ENCODE data around the gene POLE2. TPM values are rescaled to one million over a fixed set of nuclear protein-coding genes. Genes with fewer than 3 reads are reported as not detected.

Gene POLE2
- total RNA-seq, 1 experiment from 2014 or later: 3.8 TPM

DNA sequence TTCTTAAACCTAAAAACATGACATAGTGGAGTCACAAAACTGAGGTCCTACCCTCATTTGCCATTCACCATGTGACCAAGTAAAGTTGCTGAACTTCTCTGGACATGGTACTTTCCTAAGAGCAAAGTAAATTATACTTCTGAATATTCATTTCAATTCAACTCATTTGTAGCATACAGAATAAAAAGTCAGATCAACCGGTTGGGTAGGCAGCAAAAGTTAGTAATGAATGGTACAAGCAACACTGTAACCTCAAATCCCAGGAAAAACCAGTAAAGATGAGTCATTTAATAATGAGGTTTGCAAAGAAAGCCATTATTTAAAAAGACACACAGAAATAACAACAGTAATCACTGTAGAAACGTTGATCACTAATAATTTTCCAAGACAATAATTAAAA is 8.7 kb downstream of the POLE2 start:
- ChIA-PET POLR2A (interaction anchor here (0.9 kb wide), 1 partner anchor 9 kb away, joined by 3 read pairs; the partner anchor contains the start of gene POLE2), CTCF (no interaction called here)
- no TSS peak for BruUV-seq (replicated peaks)
- intact Hi-C loops (cut with micrococcal nuclease): no loop called here
- H3K4me3 Mint-ChIP-seq (ENCODE audit: unreplicated experiment): no peak overlapping the region
- no peaks in the 10 kb centered on the region for H3K4me1 Mint-ChIP-seq (ENCODE audit: insufficient read depth, unreplicated experiment)
- no peaks in the 10 kb centered on the region for H3K27me3 Mint-ChIP-seq (ENCODE audit: insufficient read depth, unreplicated experiment)
- H3K36me3 Mint-ChIP-seq (ENCODE audit: insufficient read depth, unreplicated experiment): no peaks in the 10 kb centered on the region
- TF ChIP-seq, protein P1, sequence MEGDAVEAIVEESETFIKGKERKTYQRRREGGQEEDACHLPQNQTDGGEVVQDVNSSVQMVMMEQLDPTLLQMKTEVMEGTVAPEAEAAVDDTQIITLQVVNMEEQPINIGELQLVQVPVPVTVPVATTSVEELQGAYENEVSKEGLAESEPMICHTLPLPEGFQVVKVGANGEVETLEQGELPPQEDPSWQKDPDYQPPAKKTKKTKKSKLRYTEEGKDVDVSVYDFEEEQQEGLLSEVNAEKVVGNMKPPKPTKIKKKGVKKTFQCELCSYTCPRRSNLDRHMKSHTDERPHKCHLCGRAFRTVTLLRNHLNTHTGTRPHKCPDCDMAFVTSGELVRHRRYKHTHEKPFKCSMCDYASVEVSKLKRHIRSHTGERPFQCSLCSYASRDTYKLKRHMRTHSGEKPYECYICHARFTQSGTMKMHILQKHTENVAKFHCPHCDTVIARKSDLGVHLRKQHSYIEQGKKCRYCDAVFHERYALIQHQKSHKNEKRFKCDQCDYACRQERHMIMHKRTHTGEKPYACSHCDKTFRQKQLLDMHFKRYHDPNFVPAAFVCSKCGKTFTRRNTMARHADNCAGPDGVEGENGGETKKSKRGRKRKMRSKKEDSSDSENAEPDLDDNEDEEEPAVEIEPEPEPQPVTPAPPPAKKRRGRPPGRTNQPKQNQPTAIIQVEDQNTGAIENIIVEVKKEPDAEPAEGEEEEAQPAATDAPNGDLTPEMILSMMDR (IDR thresholded peaks at IDR 0.05; ENCODE audit: unreplicated experiment): no peak
- DNase-seq (ENCODE audit: unreplicated experiment): no peak
- no peaks in the 10 kb centered on the region for H3K9me3 Mint-ChIP-seq (ENCODE audit: unreplicated experiment)
- H3K27ac Mint-ChIP-seq (ENCODE audit: low read depth, unreplicated experiment): no peak overlapping the region

DNA sequence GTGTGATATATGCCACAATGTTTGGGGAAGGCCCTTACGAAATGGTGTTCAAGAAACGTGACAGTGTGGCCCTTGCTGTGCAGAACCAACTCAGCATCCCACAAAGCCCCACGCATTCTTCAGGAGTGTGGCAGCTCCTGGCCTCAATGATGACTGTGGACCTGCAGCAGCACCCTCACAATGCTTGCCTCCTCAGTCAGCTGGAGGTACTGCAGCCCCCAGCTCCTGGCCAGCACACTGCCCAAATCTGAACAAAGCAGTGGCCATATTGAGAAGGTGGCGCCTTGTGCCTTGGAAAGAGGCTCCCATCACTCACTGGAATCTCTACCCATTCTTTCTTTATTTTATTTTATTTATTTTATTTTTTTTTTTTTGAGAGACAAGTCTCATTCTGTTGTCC is 10.4 kb downstream of the POLE2 start:
- POLR2A ChIA-PET: no interaction called here
- intact Hi-C loops (cut with micrococcal nuclease): no loop called here
- TF ChIP-seq, protein P1 (IDR thresholded peaks at IDR 0.05; ENCODE audit: unreplicated experiment): no peak
- Mint-ChIP-seq H3K4me3 (ENCODE audit: unreplicated experiment) (no peak overlapping the region), H3K27ac (ENCODE audit: low read depth, unreplicated experiment) (no peak overlapping the region), H3K36me3 (ENCODE audit: insufficient read depth, unreplicated experiment) (peaks cover 1% of the 10 kb centered on the region), H3K9me3 (ENCODE audit: unreplicated experiment) (no peaks in the 10 kb centered on the region), H3K4me1 (ENCODE audit: insufficient read depth, unreplicated experiment) (no peaks in the 10 kb centered on the region), H3K27me3 (ENCODE audit: insufficient read depth, unreplicated experiment) (no peaks in the 10 kb centered on the region)
- no peak for DNase-seq (ENCODE audit: unreplicated experiment)
- CTCF ChIA-PET: interaction anchor here (0.9 to 1.5 kb wide), 4 partner anchors 11 to 43 kb away, joined by 3 to 4 read pairs (median 3); partner anchors contain the start of gene DNAAF2
- BruUV-seq (replicated peaks): no TSS peak

DNA sequence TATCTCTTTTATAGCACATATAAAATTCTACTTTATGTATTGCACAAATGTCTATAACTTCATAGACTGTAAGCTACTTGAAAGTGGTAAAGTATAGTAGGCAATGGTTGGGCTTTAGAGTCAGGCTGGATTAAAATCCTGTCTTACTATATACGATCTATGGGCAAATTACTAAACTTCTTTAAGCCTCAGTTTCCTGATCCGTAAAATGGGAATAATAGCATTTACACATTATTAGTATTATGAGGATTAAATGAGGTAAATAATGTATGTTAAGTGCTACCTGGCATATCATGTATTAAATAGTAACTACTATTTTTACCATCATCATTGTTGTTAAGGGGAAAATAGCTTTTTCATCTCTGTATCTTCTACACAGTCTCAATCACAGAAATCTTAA is 14.4 kb downstream of the POLE2 start:
- ChIA-PET POLR2A (no interaction called here), CTCF (interaction anchor here (1.4 kb wide), 1 partner anchor 93 kb away, joined by 3 read pairs; no protein-coding TSS in a partner anchor)
- no peak for DNase-seq (ENCODE audit: unreplicated experiment)
- BruUV-seq (replicated peaks): no TSS peak
- H3K27me3 Mint-ChIP-seq (ENCODE audit: insufficient read depth, unreplicated experiment): no peaks in the 10 kb centered on the region
- no peaks in the 10 kb centered on the region for H3K4me1 Mint-ChIP-seq (ENCODE audit: insufficient read depth, unreplicated experiment)
- TF ChIP-seq, protein P1 (IDR thresholded peaks at IDR 0.05; ENCODE audit: unreplicated experiment): no peak
- H3K9me3 Mint-ChIP-seq (ENCODE audit: unreplicated experiment): no peaks in the 10 kb centered on the region
- no peak overlapping the region for H3K27ac Mint-ChIP-seq (ENCODE audit: low read depth, unreplicated experiment)
- intact Hi-C loops (cut with micrococcal nuclease): no loop called here
- H3K4me3 Mint-ChIP-seq (ENCODE audit: unreplicated experiment): no peak overlapping the region
- H3K36me3 Mint-ChIP-seq (ENCODE audit: insufficient read depth, unreplicated experiment): peaks cover 6% of the 10 kb centered on the region

DNA sequence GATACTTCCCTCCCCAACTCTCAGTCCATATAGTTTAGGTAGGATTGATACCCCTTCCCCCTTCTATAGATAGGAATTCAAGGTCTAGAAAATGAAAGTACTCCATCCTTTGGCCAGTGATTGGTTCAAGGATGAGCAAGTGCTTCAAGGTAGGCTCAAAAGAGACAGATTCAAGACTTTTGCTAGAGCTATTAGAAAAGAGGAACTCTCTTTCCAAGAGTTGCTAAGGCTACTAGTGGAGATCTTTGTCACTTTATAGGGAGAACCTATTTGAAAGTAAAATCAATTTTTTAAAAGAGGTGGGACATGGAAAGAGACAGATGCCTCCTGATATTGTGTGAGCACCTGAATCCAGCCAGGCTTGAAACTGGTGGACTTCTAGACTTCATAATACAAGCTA is 17.5 kb downstream of the POLE2 start:
- CTCF ChIA-PET: no interaction called here
- no peaks in the 10 kb centered on the region for H3K4me1 Mint-ChIP-seq (ENCODE audit: insufficient read depth, unreplicated experiment)
- POLR2A ChIA-PET: no interaction called here
- no peak for DNase-seq (ENCODE audit: unreplicated experiment)
- no TSS peak for BruUV-seq (replicated peaks)
- H3K27ac Mint-ChIP-seq (ENCODE audit: low read depth, unreplicated experiment): no peak overlapping the region
- H3K4me3 Mint-ChIP-seq (ENCODE audit: unreplicated experiment): no peak overlapping the region
- intact Hi-C loops (cut with micrococcal nuclease): no loop called here
- no peaks in the 10 kb centered on the region for H3K9me3 Mint-ChIP-seq (ENCODE audit: unreplicated experiment)
- no peaks in the 10 kb centered on the region for H3K27me3 Mint-ChIP-seq (ENCODE audit: insufficient read depth, unreplicated experiment)
- TF ChIP-seq, protein P1 (IDR thresholded peaks at IDR 0.05; ENCODE audit: unreplicated experiment): no peak
- peaks cover 12% of the 10 kb centered on the region for H3K36me3 Mint-ChIP-seq (ENCODE audit: insufficient read depth, unreplicated experiment)

Measured in MCF 10A (cell line).